Measurements from ENCODE around the gene SRP9.
A peak's percentile ranks its signal among the peaks of the same experiment; 100 is the strongest.
"Not testable (repeated sequence)": the region's sequence is repeated elsewhere in the genome, so short reads cannot be mapped to it uniquely, and the experiment has no call there.

The SRP9 gene

GRCh38 chr1:225772848-225773247 lies 4.8 kb upstream of the SRP9 start:
- no peak for TF ChIP-seq POLR2AphosphoS5 (IDR thresholded peaks at IDR 0.05; ENCODE audit: low read depth, low read length)
- TF ChIP-seq TAF1 (IDR thresholded peaks at IDR 0.05; ENCODE audit: low read depth, low read length), result no peak
- no peak for TF ChIP-seq POLR2A (IDR thresholded peaks at IDR 0.05; ENCODE audit: low read depth, low read length)
- no peak for TF ChIP-seq PAX5 (IDR thresholded peaks at IDR 0.05; ENCODE audit: insufficient read depth, low read length, severe bottlenecking)
- no peak for TF ChIP-seq POU2F2 (IDR thresholded peaks at IDR 0.05; ENCODE audit: low read depth, low read length)
- TF ChIP-seq SPI1 (IDR thresholded peaks at IDR 0.05; ENCODE audit: low read depth, low read length), result no peak
- FAIRE-seq, result no peak
- no peak for DNase-seq (ENCODE audit: insufficient read length, low spot score)

GRCh38 chr1:225774281-225775147 lies 3.1 kb upstream of the SRP9 start:
- FAIRE-seq (no peak), DNase-seq (ENCODE audit: insufficient read length, low spot score) (no peak)
- TF ChIP-seq POLR2A (IDR thresholded peaks at IDR 0.05; ENCODE audit: low read depth, low read length) (no peak), TAF1 (IDR thresholded peaks at IDR 0.05; ENCODE audit: low read depth, low read length) (no peak), POU2F2 (IDR thresholded peaks at IDR 0.05; ENCODE audit: low read depth, low read length) (no peak), SPI1 (IDR thresholded peaks at IDR 0.05; ENCODE audit: low read depth, low read length) (no peak), PAX5 (IDR thresholded peaks at IDR 0.05; ENCODE audit: insufficient read depth, low read length, severe bottlenecking) (no peak), POLR2AphosphoS5 (IDR thresholded peaks at IDR 0.05; ENCODE audit: low read depth, low read length) (no peak)

GRCh38 chr1:225776294-225776693 lies 1.3 kb upstream of the SRP9 start:
- TF ChIP-seq TAF1 (IDR thresholded peaks at IDR 0.05; ENCODE audit: low read depth, low read length), result no peak
- no peak for TF ChIP-seq POU2F2 (IDR thresholded peaks at IDR 0.05; ENCODE audit: low read depth, low read length)
- no peak for TF ChIP-seq POLR2AphosphoS5 (IDR thresholded peaks at IDR 0.05; ENCODE audit: low read depth, low read length)
- no peak for TF ChIP-seq SPI1 (IDR thresholded peaks at IDR 0.05; ENCODE audit: low read depth, low read length)
- TF ChIP-seq PAX5 (IDR thresholded peaks at IDR 0.05; ENCODE audit: insufficient read depth, low read length, severe bottlenecking), result no peak
- no peak for TF ChIP-seq POLR2A (IDR thresholded peaks at IDR 0.05; ENCODE audit: low read depth, low read length)
- DNase-seq (ENCODE audit: insufficient read length, low spot score) (no peak), FAIRE-seq (no peak)

GRCh38 chr1:225777058-225777582 lies 506 bp upstream of the SRP9 start:
- peak; percentile 9 for FAIRE-seq
- DNase-seq (ENCODE audit: insufficient read length, low spot score), result no peak
- no peak for TF ChIP-seq TAF1 (IDR thresholded peaks at IDR 0.05; ENCODE audit: low read depth, low read length)
- no peak for TF ChIP-seq POLR2AphosphoS5 (IDR thresholded peaks at IDR 0.05; ENCODE audit: low read depth, low read length)
- TF ChIP-seq PAX5 (IDR thresholded peaks at IDR 0.05; ENCODE audit: insufficient read depth, low read length, severe bottlenecking), result no peak
- TF ChIP-seq POU2F2 (IDR thresholded peaks at IDR 0.05; ENCODE audit: low read depth, low read length), result no peak
- TF ChIP-seq POLR2A (IDR thresholded peaks at IDR 0.05; ENCODE audit: low read depth, low read length), result no peak
- no peak for TF ChIP-seq SPI1 (IDR thresholded peaks at IDR 0.05; ENCODE audit: low read depth, low read length)

GRCh38 chr1:225778337-225778669 lies 677 bp downstream of the SRP9 start:
- TF ChIP-seq SPI1 (IDR thresholded peaks at IDR 0.05; ENCODE audit: low read depth, low read length) (no peak), POLR2A (IDR thresholded peaks at IDR 0.05; ENCODE audit: low read depth, low read length) (no peak), POLR2AphosphoS5 (IDR thresholded peaks at IDR 0.05; ENCODE audit: low read depth, low read length) (no peak)
- DNase-seq (ENCODE audit: insufficient read length, low spot score) (no peak), FAIRE-seq (peak; percentile 74)

- DNase-seq (ENCODE audit: insufficient read length, low spot score); FAIRE-seq: not testable (repeated sequence)
These were observed 1.5 kb downstream of the SRP9 start for GRCh38 chr1:225779165-225779564.

GRCh38 chr1:225780134-225780533 lies 2.5 kb downstream of the SRP9 start:
- FAIRE-seq (no peak), DNase-seq (ENCODE audit: insufficient read length, low spot score) (no peak)
- TF ChIP-seq POU2F2 (IDR thresholded peaks at IDR 0.05; ENCODE audit: low read depth, low read length) (no peak), SPI1 (IDR thresholded peaks at IDR 0.05; ENCODE audit: low read depth, low read length) (no peak), TAF1 (IDR thresholded peaks at IDR 0.05; ENCODE audit: low read depth, low read length) (no peak), POLR2A (IDR thresholded peaks at IDR 0.05; ENCODE audit: low read depth, low read length) (no peak), PAX5 (IDR thresholded peaks at IDR 0.05; ENCODE audit: insufficient read depth, low read length, severe bottlenecking) (no peak), POLR2AphosphoS5 (IDR thresholded peaks at IDR 0.05; ENCODE audit: low read depth, low read length) (no peak; the same call in 1 of the 2 replicates)

- no peak for TF ChIP-seq POLR2A (IDR thresholded peaks at IDR 0.05; ENCODE audit: low read depth, low read length)
- no peak for TF ChIP-seq SPI1 (IDR thresholded peaks at IDR 0.05; ENCODE audit: low read depth, low read length)
- no peak; the same call in 1 of the 2 replicates for TF ChIP-seq POLR2AphosphoS5 (IDR thresholded peaks at IDR 0.05; ENCODE audit: low read depth, low read length)
- no peak for TF ChIP-seq PAX5 (IDR thresholded peaks at IDR 0.05; ENCODE audit: insufficient read depth, low read length, severe bottlenecking)
- TF ChIP-seq TAF1 (IDR thresholded peaks at IDR 0.05; ENCODE audit: low read depth, low read length), result no peak
- no peak for TF ChIP-seq POU2F2 (IDR thresholded peaks at IDR 0.05; ENCODE audit: low read depth, low read length)
- FAIRE-seq, result no peak
- DNase-seq (ENCODE audit: insufficient read length, low spot score), result no peak
These were observed 3.0 kb downstream of the SRP9 start for GRCh38 chr1:225780630-225781029.

- DNase-seq (ENCODE audit: insufficient read length, low spot score), result not testable (repeated sequence)
- FAIRE-seq, result peak; percentile 66
These were observed 11.5 kb downstream of the SRP9 start for GRCh38 chr1:225789142-225789541.

- TF ChIP-seq POU2F2 (IDR thresholded peaks at IDR 0.05; ENCODE audit: low read depth, low read length) (no peak), POLR2A (IDR thresholded peaks at IDR 0.05; ENCODE audit: low read depth, low read length) (no peak), TAF1 (IDR thresholded peaks at IDR 0.05; ENCODE audit: low read depth, low read length) (no peak), SPI1 (IDR thresholded peaks at IDR 0.05; ENCODE audit: low read depth, low read length) (no peak), POLR2AphosphoS5 (IDR thresholded peaks at IDR 0.05; ENCODE audit: low read depth, low read length) (no peak), PAX5 (IDR thresholded peaks at IDR 0.05; ENCODE audit: insufficient read depth, low read length, severe bottlenecking) (no peak)
- DNase-seq (ENCODE audit: insufficient read length, low spot score), result no peak
- no peak for FAIRE-seq
These were observed 17.3 kb downstream of the SRP9 start for GRCh38 chr1:225794954-225795353.

- not testable (repeated sequence) for DNase-seq (ENCODE audit: insufficient read length, low spot score); FAIRE-seq
These were observed 18.5 kb downstream of the SRP9 start for GRCh38 chr1:225796097-225796496.

- not testable (repeated sequence) for FAIRE-seq; DNase-seq (ENCODE audit: insufficient read length, low spot score)
These were observed 23.5 kb downstream of the SRP9 start for GRCh38 chr1:225801146-225801545.

Measured in GM12891 (cell line).